Uterus (tissue), 2 donors: ENCODE data around the gene GOLGA8O.
"Not testable (repeated sequence)": the region's sequence is repeated elsewhere in the genome, so short reads cannot be mapped to it uniquely, and the experiment has no call there.

Experiments
- POLR2A ChIP-seq, 2 donors: fragments of 450-650 bp; IDR thresholded peaks; one replicate each; pipeline ENCODE4 v1.6.1; 2016; ENCODE audit warnings: antibody characterized with exemption in 2 of 2, mild to moderate bottlenecking in 1 of 2, moderate library complexity in 1 of 2
- TF ChIP-seq, protein P1 (sequence below), 4 experiments: fragments of 200-600 bp in 2 of 4; fragments of 450-650 bp in 2 of 4; sonication (generic) in 2 of 4; IDR thresholded peaks; one replicate each; pipeline ENCODE4 v1.5.1; 2016 to 2019; ENCODE audit warnings: antibody characterized with exemption in 4 of 4, mild to moderate bottlenecking in 2 of 4, moderate library complexity in 1 of 4

DNA sequence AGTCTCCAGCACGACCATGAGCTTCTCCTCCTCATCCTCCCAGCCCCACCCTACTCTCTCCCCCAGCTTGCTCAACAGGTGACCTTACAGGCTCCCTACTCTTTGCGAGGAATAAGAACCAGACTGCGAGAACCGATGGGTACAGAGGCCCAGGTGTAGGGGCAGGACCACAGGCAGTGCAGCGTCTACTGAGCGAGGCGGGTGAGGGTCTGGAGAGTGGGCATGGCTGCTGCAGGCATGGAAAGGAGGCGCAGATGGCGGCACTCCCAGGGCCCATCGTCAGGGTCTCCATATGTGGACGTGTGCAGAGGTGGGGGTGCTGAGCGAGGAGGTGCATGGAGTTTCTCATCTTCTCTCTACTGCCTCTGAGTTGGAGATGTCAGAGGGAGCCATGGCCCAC lies 31.0 kb upstream of the GOLGA8O start:
- TF ChIP-seq POLR2A (IDR thresholded peaks at IDR 0.05), result not testable (repeated sequence)
- TF ChIP-seq, protein P1, sequence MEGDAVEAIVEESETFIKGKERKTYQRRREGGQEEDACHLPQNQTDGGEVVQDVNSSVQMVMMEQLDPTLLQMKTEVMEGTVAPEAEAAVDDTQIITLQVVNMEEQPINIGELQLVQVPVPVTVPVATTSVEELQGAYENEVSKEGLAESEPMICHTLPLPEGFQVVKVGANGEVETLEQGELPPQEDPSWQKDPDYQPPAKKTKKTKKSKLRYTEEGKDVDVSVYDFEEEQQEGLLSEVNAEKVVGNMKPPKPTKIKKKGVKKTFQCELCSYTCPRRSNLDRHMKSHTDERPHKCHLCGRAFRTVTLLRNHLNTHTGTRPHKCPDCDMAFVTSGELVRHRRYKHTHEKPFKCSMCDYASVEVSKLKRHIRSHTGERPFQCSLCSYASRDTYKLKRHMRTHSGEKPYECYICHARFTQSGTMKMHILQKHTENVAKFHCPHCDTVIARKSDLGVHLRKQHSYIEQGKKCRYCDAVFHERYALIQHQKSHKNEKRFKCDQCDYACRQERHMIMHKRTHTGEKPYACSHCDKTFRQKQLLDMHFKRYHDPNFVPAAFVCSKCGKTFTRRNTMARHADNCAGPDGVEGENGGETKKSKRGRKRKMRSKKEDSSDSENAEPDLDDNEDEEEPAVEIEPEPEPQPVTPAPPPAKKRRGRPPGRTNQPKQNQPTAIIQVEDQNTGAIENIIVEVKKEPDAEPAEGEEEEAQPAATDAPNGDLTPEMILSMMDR (IDR thresholded peaks at IDR 0.05), result not testable (repeated sequence)
